Measurements from ENCODE around the gene TROAP.

TROAP gene

DNA sequence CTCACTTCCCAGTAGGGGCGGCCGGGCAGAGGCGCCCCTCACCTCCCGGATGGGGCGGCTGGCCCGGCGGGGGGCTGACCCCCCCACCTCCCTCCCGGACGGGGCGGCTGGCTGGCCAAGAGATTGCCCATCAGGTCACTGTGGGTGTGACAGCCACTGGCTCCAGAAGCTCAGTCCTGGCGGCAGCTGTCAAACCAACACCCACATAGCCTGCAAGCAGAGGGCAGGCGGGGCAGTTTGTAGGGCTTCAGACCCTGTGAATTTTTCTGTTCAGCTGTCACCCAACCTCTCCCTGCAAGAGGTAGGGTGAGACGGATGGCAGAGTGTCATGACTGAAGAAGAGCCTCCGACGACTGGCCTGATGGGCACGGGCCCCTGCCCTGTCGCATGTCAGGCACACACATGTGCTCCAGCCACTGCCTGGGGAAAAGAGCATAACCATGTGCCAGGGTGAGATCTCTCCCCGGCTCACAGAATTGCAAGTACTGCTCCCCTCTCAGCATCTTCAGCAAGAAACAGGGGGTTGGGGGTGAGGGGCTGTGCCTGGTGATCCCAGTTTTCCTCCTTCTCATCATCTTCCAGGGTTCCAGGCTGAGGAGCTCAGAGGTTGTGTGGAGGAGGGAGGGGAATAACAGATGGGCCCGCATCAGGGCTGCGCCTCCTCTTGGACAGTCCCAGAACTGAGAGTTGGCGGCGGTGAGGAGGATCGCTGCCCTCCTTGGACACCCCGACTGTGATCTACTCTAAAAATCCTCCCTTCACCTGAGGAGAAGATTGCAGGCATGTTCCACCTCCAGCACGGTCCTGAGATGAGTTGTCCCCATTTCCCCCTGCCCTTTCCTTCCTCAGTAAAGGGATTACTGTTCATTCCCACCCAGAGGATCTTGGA, 39.3 kb upstream of the TROAP start:
- Histone ChIP-seq H3K27me3 (ENCODE audit: control insufficient read depth, insufficient read depth, low read length) (peaks cover 4% of the 10 kb centered on the region), H3K9ac (ENCODE audit: low read length) (no peak overlapping the region), H3K9me3 (ENCODE audit: control insufficient read depth, low read length) (no peaks in the 10 kb centered on the region), H3K36me3 (ENCODE audit: control insufficient read depth, insufficient read depth, low read length) (no peaks in the 10 kb centered on the region), H3K4me1 (ENCODE audit: control insufficient read depth, insufficient read depth, low read length) (no peaks in the 10 kb centered on the region), H3K4me3 (ENCODE audit: low read length) (no peak overlapping the region)

- peaks cover 6% of the 10 kb centered on the region for H3K27me3 ChIP-seq (ENCODE audit: control insufficient read depth, insufficient read depth, low read length)
- H3K36me3 ChIP-seq (ENCODE audit: control insufficient read depth, insufficient read depth, low read length): no peaks in the 10 kb centered on the region
- no peaks in the 10 kb centered on the region for H3K9me3 ChIP-seq (ENCODE audit: control insufficient read depth, low read length)
- no peaks in the 10 kb centered on the region for H3K4me1 ChIP-seq (ENCODE audit: control insufficient read depth, insufficient read depth, low read length)
- no peak overlapping the region for H3K9ac ChIP-seq (ENCODE audit: low read length)
- no peak overlapping the region for H3K4me3 ChIP-seq (ENCODE audit: low read length)
Measured at GRCh38 chr12:49284672-49285071, 38.4 kb upstream of the TROAP start.

- H3K27me3 ChIP-seq (ENCODE audit: control insufficient read depth, insufficient read depth, low read length): peaks cover 6% of the 10 kb centered on the region
- H3K9me3 ChIP-seq (ENCODE audit: control insufficient read depth, low read length): no peaks in the 10 kb centered on the region
- H3K4me3 ChIP-seq (ENCODE audit: low read length): no peak overlapping the region
- no peak overlapping the region for H3K9ac ChIP-seq (ENCODE audit: low read length)
- H3K36me3 ChIP-seq (ENCODE audit: control insufficient read depth, insufficient read depth, low read length): no peaks in the 10 kb centered on the region
- peaks cover 7% of the 10 kb centered on the region for H3K4me1 ChIP-seq (ENCODE audit: control insufficient read depth, insufficient read depth, low read length)
Measured at GRCh38 chr12:49287876-49288275, 35.2 kb upstream of the TROAP start.

- peaks cover 12% of the 10 kb centered on the region for H3K4me1 ChIP-seq (ENCODE audit: control insufficient read depth, insufficient read depth, low read length)
- peaks cover 10% of the 10 kb centered on the region for H3K27me3 ChIP-seq (ENCODE audit: control insufficient read depth, insufficient read depth, low read length)
- H3K9me3 ChIP-seq (ENCODE audit: control insufficient read depth, low read length): no peaks in the 10 kb centered on the region
- no peak overlapping the region for H3K9ac ChIP-seq (ENCODE audit: low read length)
- H3K36me3 ChIP-seq (ENCODE audit: control insufficient read depth, insufficient read depth, low read length): no peaks in the 10 kb centered on the region
- no peak overlapping the region for H3K4me3 ChIP-seq (ENCODE audit: low read length)
Measured at GRCh38 chr12:49288412-49288853, 34.6 kb upstream of the TROAP start.

DNA sequence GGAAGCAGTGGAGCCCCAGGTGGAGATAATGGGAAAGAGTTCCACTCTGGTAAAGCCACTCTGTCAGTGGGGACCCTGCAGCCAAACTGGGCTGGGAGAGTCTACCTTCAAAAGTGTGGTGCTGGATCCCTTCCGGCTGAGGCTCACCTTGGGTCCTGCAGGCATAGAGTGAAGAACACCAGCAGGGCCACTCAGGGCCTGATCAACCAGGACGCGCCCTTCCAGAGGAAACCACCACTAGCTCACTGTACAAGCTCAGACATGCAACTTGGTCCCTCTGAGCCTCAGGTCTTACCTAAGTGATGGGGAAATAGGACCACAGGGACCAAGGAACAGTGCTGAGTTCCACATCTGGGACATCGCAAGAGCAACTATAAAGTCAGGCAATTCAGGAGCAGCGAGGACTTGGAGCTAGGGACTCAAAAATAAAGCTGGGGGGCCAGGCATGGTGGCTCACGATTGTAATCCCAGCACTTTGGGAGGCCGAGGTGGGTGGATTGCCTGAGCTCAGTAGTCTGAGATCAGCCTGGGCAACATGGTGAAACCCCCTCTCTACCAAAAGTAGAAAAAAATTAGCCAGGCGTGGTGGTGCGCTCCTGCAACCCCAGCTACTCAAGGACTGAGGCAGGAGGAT, 34.0 kb upstream of the TROAP start:
- H3K4me3 ChIP-seq (ENCODE audit: low read length): no peak overlapping the region
- no peaks in the 10 kb centered on the region for H3K9me3 ChIP-seq (ENCODE audit: control insufficient read depth, low read length)
- H3K9ac ChIP-seq (ENCODE audit: low read length): no peak overlapping the region
- peaks cover 16% of the 10 kb centered on the region for H3K27me3 ChIP-seq (ENCODE audit: control insufficient read depth, insufficient read depth, low read length)
- H3K36me3 ChIP-seq (ENCODE audit: control insufficient read depth, insufficient read depth, low read length): no peaks in the 10 kb centered on the region
- H3K4me1 ChIP-seq (ENCODE audit: control insufficient read depth, insufficient read depth, low read length): peaks cover 18% of the 10 kb centered on the region

GRCh38 chr12:49292729-49293055, 30.4 kb upstream of the TROAP start:
- Histone ChIP-seq H3K9me3 (ENCODE audit: control insufficient read depth, low read length) (no peaks in the 10 kb centered on the region), H3K27me3 (ENCODE audit: control insufficient read depth, insufficient read depth, low read length) (peaks cover 53% of the 10 kb centered on the region), H3K4me3 (ENCODE audit: low read length) (no peak overlapping the region), H3K4me1 (ENCODE audit: control insufficient read depth, insufficient read depth, low read length) (peaks cover 45% of the 10 kb centered on the region), H3K9ac (ENCODE audit: low read length) (no peak overlapping the region), H3K36me3 (ENCODE audit: control insufficient read depth, insufficient read depth, low read length) (no peaks in the 10 kb centered on the region)

GRCh38 chr12:49293056-49293956, 29.7 kb upstream of the TROAP start:
- Histone ChIP-seq H3K9ac (ENCODE audit: low read length) (peak overlapping the region; percentile 15), H3K27me3 (ENCODE audit: control insufficient read depth, insufficient read depth, low read length) (peaks cover 59% of the 10 kb centered on the region), H3K36me3 (ENCODE audit: control insufficient read depth, insufficient read depth, low read length) (no peaks in the 10 kb centered on the region), H3K9me3 (ENCODE audit: control insufficient read depth, low read length) (no peaks in the 10 kb centered on the region), H3K4me3 (ENCODE audit: low read length) (no peak overlapping the region), H3K4me1 (ENCODE audit: control insufficient read depth, insufficient read depth, low read length) (peaks cover 48% of the 10 kb centered on the region)

GRCh38 chr12:49294086-49294803, 28.8 kb upstream of the TROAP start:
- Histone ChIP-seq H3K4me3 (ENCODE audit: low read length) (no peak overlapping the region), H3K27me3 (ENCODE audit: control insufficient read depth, insufficient read depth, low read length) (peaks cover 58% of the 10 kb centered on the region), H3K9ac (ENCODE audit: low read length) (peak overlapping the region; percentile 15), H3K36me3 (ENCODE audit: control insufficient read depth, insufficient read depth, low read length) (no peaks in the 10 kb centered on the region), H3K4me1 (ENCODE audit: control insufficient read depth, insufficient read depth, low read length) (peaks cover 48% of the 10 kb centered on the region), H3K9me3 (ENCODE audit: control insufficient read depth, low read length) (no peaks in the 10 kb centered on the region)

DNA sequence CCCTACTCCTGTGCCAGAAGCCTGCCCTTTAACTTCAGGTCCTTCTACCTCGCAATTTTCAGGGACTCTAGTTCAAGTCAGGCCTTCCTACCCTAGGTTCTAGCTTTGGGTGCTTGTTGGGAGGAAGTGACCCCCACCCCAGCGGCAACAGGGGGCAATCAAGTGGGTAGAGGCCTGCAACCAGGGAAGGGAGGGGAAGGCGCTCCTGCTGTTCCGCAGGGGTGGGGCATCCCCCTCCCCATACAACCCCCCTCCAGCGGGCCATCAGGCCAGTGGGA, 28.3 kb upstream of the TROAP start:
- Histone ChIP-seq H3K4me3 (ENCODE audit: low read length) (no peak overlapping the region), H3K9ac (ENCODE audit: low read length) (no peak overlapping the region), H3K9me3 (ENCODE audit: control insufficient read depth, low read length) (no peaks in the 10 kb centered on the region), H3K27me3 (ENCODE audit: control insufficient read depth, insufficient read depth, low read length) (peaks cover 58% of the 10 kb centered on the region), H3K36me3 (ENCODE audit: control insufficient read depth, insufficient read depth, low read length) (no peaks in the 10 kb centered on the region), H3K4me1 (ENCODE audit: control insufficient read depth, insufficient read depth, low read length) (peaks cover 48% of the 10 kb centered on the region)

DNA sequence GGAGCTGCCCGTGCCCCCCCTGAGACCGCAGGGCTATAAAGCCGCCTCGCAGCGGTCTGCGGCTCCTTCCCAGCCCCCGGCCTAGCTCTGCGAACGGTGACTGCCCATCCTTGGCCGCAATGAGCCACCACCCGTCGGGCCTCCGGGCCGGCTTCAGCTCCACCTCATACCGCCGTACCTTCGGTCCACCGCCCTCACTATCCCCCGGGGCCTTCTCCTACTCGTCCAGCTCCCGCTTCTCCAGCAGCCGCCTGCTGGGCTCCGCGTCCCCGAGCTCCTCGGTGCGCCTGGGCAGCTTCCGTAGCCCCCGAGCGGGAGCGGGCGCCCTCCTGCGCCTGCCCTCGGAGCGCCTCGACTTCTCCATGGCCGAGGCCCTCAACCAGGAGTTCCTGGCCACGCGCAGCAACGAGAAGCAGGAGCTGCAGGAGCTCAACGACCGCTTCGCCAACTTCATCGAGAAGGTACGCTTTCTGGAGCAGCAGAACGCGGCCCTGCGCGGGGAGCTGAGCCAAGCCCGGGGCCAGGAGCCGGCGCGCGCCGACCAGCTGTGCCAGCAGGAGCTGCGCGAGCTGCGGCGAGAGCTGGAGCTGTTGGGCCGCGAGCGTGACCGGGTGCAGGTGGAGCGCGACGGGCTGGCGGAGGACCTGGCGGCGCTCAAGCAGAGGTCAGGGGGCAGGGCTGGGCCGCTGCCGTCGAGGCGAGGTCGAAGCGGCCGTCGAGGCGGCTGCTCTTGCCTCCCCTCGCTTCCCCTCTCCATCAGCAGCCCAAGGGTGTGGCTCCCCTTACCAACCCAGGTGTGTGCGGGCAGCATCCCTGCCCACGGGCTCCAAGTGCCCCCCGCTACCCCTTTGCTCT, 27.7 kb upstream of the TROAP start, which contains the start of gene PRPH:
TSS of gene PRPH (plus strand) at position 66 of the 855 bp plus-strand sequence. CDS start at position 120, 54 bp downstream.
- Histone ChIP-seq H3K27me3 (ENCODE audit: control insufficient read depth, insufficient read depth, low read length) (peaks cover 58% of the 10 kb centered on the region), H3K4me3 (ENCODE audit: low read length) (no peak within 1 kb of the TSS)

More for the DNA sequence above, 27.7 kb upstream of the TROAP start, which contains the start of gene PRPH:
- no peaks in the 10 kb centered on the region for H3K9me3 ChIP-seq (ENCODE audit: control insufficient read depth, low read length)
- H3K9ac ChIP-seq (ENCODE audit: low read length): peak within 1 kb of the TSS; percentile 15
- peaks cover 48% of the 10 kb centered on the region for H3K4me1 ChIP-seq (ENCODE audit: control insufficient read depth, insufficient read depth, low read length)
- H3K36me3 ChIP-seq (ENCODE audit: control insufficient read depth, insufficient read depth, low read length): no peaks in the 10 kb centered on the region

Measured in mucosa of stomach (tissue), 1 donor.